Peyer's patch (tissue), 4 donors: ENCODE measurements around the gene OSBPL10. TPM values are rescaled to one million over a fixed set of nuclear protein-coding genes. Genes with fewer than 3 reads are reported as not detected.

ENCODE experiments used
- DNase-seq, 3 donors: peaks; one replicate each; pipeline ENCODE4 v3.0.0-alpha.2; 2017 to 2019
- H3K27ac ChIP-seq, 4 donors: fragments of 200-600 bp; sonication (generic); one replicate each; pipeline ENCODE4 v1.5.1; 2016 to 2019
- H3K27me3 ChIP-seq, 2 donors: fragments of 200-600 bp; sonication (generic); one replicate each; pipeline ENCODE4 v1.5.1; 2019
- H3K36me3 ChIP-seq, 3 donors: fragments of 200-600 bp; sonication (generic); one replicate each; pipeline ENCODE4 v1.5.1; 2016 to 2019
- H3K4me1 ChIP-seq, 4 donors: fragments of 200-600 bp; sonication (generic); one replicate each; pipeline ENCODE4 v1.5.1; 2016 to 2019
- H3K4me3 ChIP-seq, 4 donors: fragments of 200-600 bp; sonication (generic); 1 replicate in 3 of 4; 2 replicates in 1 of 4; pipeline ENCODE4 v1.5.1; 2016 to 2019; ENCODE audit warnings: mild to moderate bottlenecking in 1 of 4
- H3K9me3 ChIP-seq, 4 donors: fragments of 200-600 bp; sonication (generic); one replicate each; pipeline ENCODE4 v1.5.1; 2016 to 2019; ENCODE audit warnings: mild to moderate bottlenecking in 1 of 4
- POLR2A ChIP-seq, 2 donors: fragments of 450-650 bp; IDR thresholded peaks; one replicate each; pipeline ENCODE4 v1.5.1; 2017; ENCODE audit warnings: antibody characterized with exemption in 2 of 2, mild to moderate bottlenecking in 2 of 2, moderate library complexity in 2 of 2
- total RNA-seq, 4 donors: library from RNA; depleted of rRNA; stranded (reverse); fragments of >200 nt; gene quantifications; one replicate each; pipeline ENCODE4 v1.1.0, GENCODE V29; 2016
- TF ChIP-seq, protein P1 (sequence below), 6 experiments: fragments of 450-650 bp in 4 of 6; fragments of 200-600 bp in 2 of 6; sonication (generic) in 1 of 6; IDR thresholded peaks; one replicate each; pipeline ENCODE4 v1.5.1; 2017 to 2019; ENCODE audit warnings: antibody characterized with exemption in 6 of 6, mild to moderate bottlenecking in 3 of 6, moderate library complexity in 1 of 6

OSBPL10 gene
- total RNA-seq, 4 donors from 2014 or later, result 18.5 to 128 (median 60.5) TPM

DNA sequence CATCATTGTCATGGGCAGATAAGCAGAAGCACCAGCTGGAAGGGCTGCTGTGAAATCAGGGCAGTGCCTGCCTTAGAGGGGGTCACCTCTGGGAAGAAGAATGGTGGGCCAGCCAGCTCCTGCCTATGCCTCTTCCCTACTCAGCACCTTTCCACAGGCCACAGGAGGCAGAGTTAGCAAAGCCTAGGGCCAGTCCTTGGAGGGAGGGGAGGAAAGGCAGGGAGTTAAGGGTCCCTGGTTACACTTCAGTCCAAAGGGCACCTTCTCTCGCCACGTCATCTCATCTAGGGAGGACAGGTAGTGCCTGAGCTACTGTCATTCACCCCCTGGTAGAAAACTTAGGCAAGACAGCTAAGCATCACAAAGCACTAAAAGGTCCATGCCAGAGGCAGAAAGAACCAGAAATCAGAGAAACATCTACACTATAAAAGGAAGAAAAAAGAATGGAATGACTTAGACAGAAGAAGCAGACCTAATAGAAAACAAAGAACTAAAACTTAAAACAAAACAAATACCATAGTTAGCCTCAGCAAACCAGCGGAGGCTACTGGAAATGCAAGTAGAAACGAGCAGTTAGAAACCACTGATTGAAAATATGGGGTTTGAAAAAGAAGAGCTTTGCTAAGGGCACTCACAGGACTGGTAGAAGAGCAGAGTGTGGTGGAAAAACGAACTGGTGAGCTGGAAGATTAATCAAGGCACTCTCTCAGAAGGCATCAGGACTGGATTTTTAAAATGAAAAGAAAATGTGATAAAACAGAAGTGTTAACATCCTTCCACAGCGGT is 84.2 kb downstream of the OSBPL10 start:
- peaks cover 0 to 15% (median 2%) of the 10 kb centered on the region in 4 donors for H3K4me1 ChIP-seq
- H3K9me3 ChIP-seq, result no peaks in the 10 kb centered on the region
- H3K27me3 ChIP-seq, result no peaks in the 10 kb centered on the region
- H3K36me3 ChIP-seq, result no peaks in the 10 kb centered on the region
- H3K27ac ChIP-seq, result no peak overlapping the region
- H3K4me3 ChIP-seq, result no peak overlapping the region
- no peak for TF ChIP-seq POLR2A (IDR thresholded peaks at IDR 0.05)
- TF ChIP-seq, protein P1, sequence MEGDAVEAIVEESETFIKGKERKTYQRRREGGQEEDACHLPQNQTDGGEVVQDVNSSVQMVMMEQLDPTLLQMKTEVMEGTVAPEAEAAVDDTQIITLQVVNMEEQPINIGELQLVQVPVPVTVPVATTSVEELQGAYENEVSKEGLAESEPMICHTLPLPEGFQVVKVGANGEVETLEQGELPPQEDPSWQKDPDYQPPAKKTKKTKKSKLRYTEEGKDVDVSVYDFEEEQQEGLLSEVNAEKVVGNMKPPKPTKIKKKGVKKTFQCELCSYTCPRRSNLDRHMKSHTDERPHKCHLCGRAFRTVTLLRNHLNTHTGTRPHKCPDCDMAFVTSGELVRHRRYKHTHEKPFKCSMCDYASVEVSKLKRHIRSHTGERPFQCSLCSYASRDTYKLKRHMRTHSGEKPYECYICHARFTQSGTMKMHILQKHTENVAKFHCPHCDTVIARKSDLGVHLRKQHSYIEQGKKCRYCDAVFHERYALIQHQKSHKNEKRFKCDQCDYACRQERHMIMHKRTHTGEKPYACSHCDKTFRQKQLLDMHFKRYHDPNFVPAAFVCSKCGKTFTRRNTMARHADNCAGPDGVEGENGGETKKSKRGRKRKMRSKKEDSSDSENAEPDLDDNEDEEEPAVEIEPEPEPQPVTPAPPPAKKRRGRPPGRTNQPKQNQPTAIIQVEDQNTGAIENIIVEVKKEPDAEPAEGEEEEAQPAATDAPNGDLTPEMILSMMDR (IDR thresholded peaks at IDR 0.05), result no peak
- no peak for DNase-seq

DNA sequence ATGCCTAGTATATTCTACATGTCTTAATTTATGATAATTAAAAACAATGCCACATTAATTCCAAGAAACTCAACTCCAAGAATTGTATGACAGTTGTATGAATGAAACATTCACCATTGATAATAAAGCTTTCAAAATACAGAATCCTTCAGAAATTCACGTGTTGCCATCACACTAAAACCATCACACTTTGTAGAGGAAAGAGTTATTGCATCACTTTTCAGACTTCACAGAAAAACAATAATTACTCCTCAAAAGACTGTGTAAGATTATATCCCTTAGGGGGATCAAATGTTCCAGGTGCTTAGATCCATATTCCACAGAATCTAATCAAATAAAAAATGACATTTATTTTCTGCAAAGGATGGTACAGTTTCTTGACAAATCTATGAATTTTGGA is 85.0 kb downstream of the OSBPL10 start:
- no peak for TF ChIP-seq POLR2A (IDR thresholded peaks at IDR 0.05)
- TF ChIP-seq, protein P1 (IDR thresholded peaks at IDR 0.05), result no peak
- Histone ChIP-seq H3K4me1 (peaks cover 0 to 15% (median 4%) of the 10 kb centered on the region in 4 donors), H3K4me3 (no peak overlapping the region), H3K36me3 (no peaks in the 10 kb centered on the region), H3K27ac (no peak overlapping the region), H3K9me3 (no peaks in the 10 kb centered on the region), H3K27me3 (no peaks in the 10 kb centered on the region)
- no peak for DNase-seq

DNA sequence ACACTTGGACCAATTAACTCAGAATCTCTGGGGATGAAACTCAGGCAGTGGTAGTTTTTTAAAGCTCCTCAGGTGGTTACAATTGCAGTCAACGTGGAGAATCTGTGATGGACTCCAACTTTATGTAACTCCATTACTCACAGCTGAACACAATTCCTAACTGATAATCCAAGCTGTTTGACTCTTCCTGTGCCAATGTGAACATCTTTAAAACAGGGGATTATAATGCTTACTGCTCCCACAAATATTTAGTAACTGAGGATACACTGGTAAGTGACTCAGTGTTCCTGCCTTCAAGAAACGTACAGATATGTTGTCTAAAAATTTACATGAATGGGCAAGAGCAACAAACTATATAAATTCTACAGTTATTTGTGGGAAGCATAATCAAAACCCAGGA is 85.6 kb downstream of the OSBPL10 start:
- no peak for DNase-seq
- TF ChIP-seq, protein P1 (IDR thresholded peaks at IDR 0.05), result no peak
- no peak for TF ChIP-seq POLR2A (IDR thresholded peaks at IDR 0.05)
- H3K27me3 ChIP-seq, result no peaks in the 10 kb centered on the region
- H3K36me3 ChIP-seq, result no peaks in the 10 kb centered on the region
- H3K27ac ChIP-seq, result no peak overlapping the region
- no peaks in the 10 kb centered on the region for H3K9me3 ChIP-seq
- peaks cover 0 to 15% (median 4%) of the 10 kb centered on the region in 4 donors for H3K4me1 ChIP-seq
- H3K4me3 ChIP-seq, result no peak overlapping the region

DNA sequence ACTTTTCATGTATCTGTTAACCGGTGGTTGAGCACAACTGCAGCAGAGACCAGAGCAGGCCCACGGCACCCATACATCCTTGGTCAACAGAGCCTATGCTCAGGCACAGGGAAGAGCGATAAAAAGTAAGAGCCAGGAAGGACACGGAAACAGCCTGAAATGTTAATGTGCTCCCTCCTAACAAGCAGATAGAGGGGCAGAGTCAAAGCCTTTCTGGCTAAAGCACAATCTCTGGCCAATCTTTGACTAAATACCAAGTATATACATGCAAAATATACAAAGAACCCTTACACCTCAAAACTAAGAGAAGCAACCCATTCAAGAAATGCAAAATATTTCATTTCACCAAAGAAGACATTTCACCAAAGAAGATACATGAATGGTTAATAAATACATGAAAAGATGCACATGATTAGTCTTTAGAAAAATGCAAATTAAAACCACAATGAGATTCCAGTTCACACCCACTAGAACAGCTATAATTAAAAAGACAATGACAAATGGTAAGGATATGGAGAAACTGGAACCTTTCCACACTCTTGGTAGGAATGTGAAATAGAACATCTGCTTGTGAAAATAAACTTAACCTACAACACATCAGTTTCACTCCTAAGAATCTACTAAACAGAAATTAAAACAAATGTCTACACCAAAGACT is 88.0 kb downstream of the OSBPL10 start:
- no peaks in the 10 kb centered on the region for H3K9me3 ChIP-seq
- no peak for TF ChIP-seq POLR2A (IDR thresholded peaks at IDR 0.05)
- TF ChIP-seq, protein P1 (IDR thresholded peaks at IDR 0.05), result no peak
- no peaks in the 10 kb centered on the region for H3K36me3 ChIP-seq
- H3K4me1 ChIP-seq, result peaks cover 0 to 15% (median 4%) of the 10 kb centered on the region in 4 donors
- no peak overlapping the region for H3K27ac ChIP-seq
- no peak overlapping the region for H3K4me3 ChIP-seq
- no peak for DNase-seq
- H3K27me3 ChIP-seq, result no peaks in the 10 kb centered on the region

DNA sequence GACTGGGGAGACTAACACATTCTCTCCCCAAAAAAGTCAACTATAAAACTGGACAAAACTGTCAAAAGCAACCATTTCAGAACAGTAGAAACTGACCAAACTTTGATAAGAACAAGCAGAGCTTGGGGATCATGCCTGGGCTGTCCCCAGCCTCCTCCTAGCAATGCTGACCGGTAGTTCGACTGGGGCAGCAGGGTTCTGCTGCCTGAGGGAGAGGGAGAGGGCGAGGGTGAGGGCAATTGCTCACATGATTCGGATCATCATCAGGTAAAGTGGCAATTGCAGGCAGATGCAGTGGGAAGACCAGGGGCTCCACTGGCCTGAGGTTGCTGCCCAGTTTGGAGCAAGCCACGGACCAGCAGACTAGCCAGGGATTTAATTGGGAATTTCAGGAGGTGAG is 88.6 kb downstream of the OSBPL10 start:
- Histone ChIP-seq H3K4me3 (no peak overlapping the region), H3K27ac (no peak overlapping the region)
- no peak for TF ChIP-seq POLR2A (IDR thresholded peaks at IDR 0.05)
- TF ChIP-seq, protein P1 (IDR thresholded peaks at IDR 0.05), result no peak

More for the DNA sequence above, 88.6 kb downstream of the OSBPL10 start:
- H3K9me3 ChIP-seq, result no peaks in the 10 kb centered on the region
- H3K36me3 ChIP-seq, result no peaks in the 10 kb centered on the region
- peaks cover 0 to 15% (median 4%) of the 10 kb centered on the region in 4 donors for H3K4me1 ChIP-seq
- no peaks in the 10 kb centered on the region for H3K27me3 ChIP-seq
- DNase-seq, result no peak
